Activated gamma-delta T cell (primary cell): Measurements from ENCODE around the gene SPDYE2.
"Not testable (repeated sequence)": the region's sequence is repeated elsewhere in the genome, so short reads cannot be mapped to it uniquely, and the experiment has no call there.

Source experiments
- DNase-seq: peaks from one replicate; lab custom pipeline; 2025; lab: John Stamatoyannopoulos, UW

SPDYE2 gene

DNA sequence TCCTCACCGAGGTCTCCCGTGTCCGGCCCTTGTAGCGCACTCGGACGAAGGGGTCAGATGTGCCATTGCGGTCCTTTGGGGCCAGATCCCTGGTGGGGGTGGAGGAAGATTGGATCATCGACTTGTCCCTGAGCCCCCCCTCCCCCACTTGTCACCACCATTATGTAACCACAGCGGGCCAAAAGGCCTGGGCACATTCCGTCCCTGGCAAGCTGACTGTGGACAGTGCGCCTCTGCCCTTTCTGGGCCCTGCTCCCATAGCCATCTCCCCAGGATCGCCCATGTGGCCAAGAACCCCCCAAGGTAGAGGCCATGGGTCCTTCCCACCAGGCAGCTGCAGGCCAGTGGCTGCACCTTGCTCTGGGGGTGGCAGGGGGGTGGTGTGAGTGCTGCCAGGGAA is 51.3 kb downstream of the SPDYE2 start:
- DNase-seq: not testable (repeated sequence)

- DNase-seq: not testable (repeated sequence)
Observed at GRCh38 chr7:102604431-102605145, 53.6 kb downstream of the SPDYE2 start.

DNA sequence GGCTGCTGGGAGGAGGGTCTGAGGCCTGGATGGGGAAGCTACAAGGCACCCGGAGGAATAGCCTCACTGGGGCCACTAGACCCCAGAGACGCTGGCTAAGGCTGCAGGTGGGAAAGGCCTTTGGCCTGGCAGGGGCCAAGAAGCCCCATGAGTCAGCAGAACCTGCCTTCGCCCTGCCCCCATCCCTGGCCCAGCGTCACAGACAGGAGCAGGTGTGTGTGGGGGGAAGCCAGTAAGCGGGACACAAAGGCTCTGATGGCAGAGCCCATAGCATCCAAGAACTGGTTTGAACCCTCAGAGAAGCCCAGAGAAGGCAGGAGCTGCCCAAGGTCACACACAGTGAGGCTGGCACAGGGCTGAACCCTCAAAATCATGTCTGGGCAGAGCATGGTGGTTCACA is 55.8 kb downstream of the SPDYE2 start:
- DNase-seq: not testable (repeated sequence)

- not testable (repeated sequence) for DNase-seq
Observed at GRCh38 chr7:102609734-102610133, 58.7 kb downstream of the SPDYE2 start.

DNA sequence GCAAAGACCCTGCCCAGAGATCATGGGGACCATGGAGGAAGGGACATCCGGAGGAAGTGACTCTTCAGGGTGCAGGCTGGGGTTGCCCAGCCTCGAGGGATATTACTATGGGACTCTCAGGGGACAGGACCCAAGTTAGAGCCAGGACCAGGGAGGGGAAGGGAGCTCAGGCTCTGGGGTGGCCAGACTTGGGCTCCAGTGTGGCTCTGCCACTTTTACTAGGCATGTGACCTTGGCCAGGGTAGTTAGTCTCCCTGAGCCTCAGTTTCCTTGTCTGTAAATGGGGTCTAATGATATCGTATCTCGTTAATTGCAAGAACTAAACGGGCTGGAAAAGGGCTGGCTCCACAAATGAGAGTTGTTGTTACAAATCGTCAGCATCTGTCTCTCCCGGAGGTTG is 59.4 kb downstream of the SPDYE2 start:
- DNase-seq: not testable (repeated sequence)

- not testable (repeated sequence) for DNase-seq
Observed at GRCh38 chr7:102611013-102611674, 60.1 kb downstream of the SPDYE2 start.

DNA sequence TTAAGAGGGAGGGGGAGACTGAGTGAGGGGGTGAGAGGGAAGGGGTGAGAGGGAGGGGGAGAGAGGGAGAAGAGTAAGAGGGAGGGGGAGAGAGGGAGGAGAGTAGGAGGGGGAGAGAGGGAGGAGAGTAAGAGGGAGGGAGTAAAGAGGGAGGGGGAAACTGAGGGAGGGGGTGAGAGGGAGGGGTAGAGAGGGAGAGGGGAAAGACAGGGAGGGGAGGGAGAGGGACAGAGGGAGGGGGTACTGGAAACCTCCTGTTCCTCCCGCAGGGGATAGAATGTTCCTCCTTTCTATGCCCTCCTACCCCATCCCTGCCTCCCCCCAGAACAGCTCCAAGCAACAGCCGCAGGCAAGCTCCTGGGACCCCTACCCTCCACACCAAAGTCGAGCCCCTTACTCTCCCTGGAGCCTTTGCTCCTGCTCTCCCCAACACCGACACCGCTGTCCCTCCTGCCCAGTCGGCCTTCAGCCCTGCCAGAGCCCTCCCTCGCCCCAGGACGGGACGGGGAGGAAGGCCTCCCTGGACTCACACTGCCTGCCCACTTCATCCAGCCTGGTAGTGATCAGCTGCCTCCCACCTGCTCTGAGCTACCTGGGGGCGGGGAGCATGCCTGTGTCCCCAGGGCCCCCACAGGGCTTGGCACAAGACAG is 60.8 kb downstream of the SPDYE2 start:
- not testable (repeated sequence) for DNase-seq
